ENCODE results near the gene PPP1R12A.

GRCh38 chr12:79827484-79827883 lies 107.4 kb downstream of the PPP1R12A start:
- TF ChIP-seq CTCF (conservative IDR thresholded peaks at IDR 0.05), result no peak
- TF ChIP-seq ZFX (IDR thresholded peaks at IDR 0.05), result no peak

All from C4-2B (cell line).